GM12873 (cell line): ENCODE results near the gene RFX8.

Experiments
- TF ChIP-seq, protein P1 (sequence below): IDR thresholded peaks from 2 replicates; pipeline ENCODE4 v1.5.1; 2012; ENCODE audit warnings: low read depth, mild to moderate bottlenecking, moderate library complexity, low read length, control low read depth; ENCODE audit not compliant: insufficient read depth; ENCODE audit errors: missing control alignments

The RFX8 gene

DNA sequence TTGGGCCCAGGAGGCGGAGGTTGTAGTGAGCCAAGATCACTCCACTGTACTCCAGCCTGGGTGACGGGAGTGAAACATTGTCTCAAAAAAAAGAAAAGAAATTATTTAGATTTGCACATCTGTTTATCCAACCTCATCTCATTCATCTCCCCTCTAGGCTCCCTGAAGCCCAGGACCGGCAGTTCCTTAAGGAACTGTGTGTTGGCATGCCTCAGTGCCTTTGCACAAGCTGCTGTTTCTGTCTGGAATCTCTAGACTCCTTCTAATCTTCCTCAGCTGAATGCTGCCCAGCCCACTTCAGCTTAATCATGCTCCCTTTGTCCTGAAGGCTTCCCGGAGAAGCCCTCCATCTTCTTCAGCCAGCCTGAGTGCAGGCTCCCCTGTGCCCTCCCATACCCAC lies 10.9 kb upstream of the RFX8 start:
- TF ChIP-seq, protein P1, sequence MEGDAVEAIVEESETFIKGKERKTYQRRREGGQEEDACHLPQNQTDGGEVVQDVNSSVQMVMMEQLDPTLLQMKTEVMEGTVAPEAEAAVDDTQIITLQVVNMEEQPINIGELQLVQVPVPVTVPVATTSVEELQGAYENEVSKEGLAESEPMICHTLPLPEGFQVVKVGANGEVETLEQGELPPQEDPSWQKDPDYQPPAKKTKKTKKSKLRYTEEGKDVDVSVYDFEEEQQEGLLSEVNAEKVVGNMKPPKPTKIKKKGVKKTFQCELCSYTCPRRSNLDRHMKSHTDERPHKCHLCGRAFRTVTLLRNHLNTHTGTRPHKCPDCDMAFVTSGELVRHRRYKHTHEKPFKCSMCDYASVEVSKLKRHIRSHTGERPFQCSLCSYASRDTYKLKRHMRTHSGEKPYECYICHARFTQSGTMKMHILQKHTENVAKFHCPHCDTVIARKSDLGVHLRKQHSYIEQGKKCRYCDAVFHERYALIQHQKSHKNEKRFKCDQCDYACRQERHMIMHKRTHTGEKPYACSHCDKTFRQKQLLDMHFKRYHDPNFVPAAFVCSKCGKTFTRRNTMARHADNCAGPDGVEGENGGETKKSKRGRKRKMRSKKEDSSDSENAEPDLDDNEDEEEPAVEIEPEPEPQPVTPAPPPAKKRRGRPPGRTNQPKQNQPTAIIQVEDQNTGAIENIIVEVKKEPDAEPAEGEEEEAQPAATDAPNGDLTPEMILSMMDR: no peak

DNA sequence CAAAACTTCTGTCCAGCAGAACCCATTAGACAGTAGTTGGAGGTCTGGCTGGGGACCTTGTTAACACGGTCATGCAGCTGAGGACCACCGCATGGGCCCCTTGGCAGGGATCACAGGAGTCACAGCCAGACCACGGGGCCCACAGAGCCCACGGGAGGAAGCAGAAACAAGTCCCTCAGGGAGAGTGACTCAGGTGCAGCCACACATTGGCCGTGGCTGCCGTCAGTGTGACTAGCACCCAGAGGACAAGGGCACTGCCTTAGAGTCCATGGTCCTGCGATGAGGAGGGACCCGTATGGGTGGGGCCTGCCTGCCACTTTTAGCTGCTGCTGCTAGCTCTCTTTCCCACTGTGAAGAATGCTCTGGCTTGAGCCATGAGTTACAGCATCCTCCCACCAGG lies 5.9 kb upstream of the RFX8 start:
- TF ChIP-seq, protein P1: no peak

DNA sequence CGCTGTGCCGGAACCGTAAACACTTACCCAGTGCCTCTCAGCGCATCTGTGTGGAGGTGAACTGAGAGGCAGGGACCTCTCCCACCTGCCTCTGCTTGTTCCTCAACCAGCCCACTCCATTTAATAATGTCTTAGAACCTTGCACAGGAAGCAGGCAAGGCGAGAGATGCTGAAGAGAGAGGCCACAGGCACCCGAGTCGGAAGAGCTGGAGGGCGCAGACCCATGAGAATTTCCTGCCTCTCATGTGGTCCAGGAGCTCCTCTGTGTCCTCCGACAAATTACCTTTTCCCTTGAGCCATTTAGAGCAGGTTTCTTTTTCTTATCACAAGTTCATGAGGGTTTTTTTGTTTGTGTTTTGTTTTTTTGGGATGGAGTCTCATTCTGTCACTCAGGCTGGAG lies 4.9 kb upstream of the RFX8 start:
- TF ChIP-seq, protein P1: no peak

DNA sequence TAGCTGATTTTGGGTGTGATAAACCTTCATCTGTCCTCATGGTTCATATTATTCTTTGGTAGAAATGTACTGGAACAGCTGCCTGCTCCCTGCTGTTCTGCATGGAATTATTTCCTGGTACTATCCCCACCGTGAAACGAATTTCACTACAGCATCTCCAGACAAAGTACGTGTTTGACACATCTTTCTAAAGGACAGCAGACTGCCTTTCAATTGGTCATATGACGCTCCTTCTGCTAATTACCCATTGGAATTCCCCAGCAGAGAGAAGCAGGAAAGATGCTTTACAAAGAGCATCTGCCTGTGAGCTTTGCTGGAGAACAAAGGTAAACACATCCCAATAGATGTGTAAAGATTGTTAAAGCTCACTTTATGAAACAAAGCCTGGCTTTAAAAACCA lies 4.4 kb upstream of the RFX8 start:
- TF ChIP-seq, protein P1: no peak

DNA sequence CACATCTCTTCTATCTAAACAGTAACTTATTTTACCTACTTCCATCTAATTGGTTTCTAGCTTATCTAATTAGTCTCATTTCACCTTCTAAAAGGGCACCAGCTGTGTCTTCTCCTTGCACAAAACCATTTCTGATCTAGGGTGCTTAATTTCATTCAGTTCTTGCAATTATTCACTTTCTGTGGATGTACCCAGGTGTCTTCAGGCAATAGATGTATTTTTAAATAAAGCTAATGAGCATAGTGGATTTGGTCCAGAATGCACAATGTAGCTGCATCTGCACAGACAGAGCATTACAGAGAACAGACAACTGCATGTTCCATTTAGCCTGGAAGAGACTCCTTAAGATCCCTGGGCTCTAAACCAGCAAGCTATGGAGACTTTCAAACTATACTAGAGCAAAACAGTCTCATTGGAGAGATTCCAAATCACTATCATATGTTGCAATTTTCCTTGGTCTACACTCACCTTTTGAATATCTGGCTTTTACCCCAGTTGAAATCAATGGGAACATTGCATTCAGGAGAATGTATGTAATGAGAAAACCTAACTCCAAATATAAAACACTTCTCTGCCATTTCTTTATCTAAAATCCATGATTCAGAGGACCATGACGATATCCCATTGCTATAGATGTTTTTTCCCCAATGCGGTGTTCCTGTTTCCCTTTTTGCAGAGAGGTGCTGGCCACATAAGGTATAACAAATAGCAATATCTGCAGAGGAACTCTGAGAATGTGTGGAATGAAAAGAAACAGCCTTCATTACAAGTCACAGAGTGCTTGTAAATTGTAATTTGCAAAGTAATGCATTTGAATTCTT lies 3.5 kb upstream of the RFX8 start:
- TF ChIP-seq, protein P1: no peak

DNA sequence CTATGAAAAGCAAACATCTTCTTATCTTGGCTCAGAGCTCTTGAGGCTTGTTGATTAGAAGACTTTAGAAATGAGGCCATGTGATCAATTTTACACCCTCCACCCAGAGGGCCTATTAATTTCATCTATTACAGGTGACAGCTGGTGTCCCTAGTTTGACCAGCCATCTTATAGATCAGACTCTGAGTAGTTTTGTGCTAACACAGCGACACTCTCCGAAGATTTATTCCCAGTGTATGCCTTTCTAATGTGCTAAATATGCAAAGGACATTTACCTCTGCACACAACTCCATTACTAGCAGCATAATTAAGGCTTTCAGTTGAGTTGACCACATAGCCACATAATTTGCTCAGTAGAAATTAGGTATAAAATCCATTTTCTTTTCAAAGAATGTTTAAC lies 2.6 kb upstream of the RFX8 start:
- TF ChIP-seq, protein P1: no peak

DNA sequence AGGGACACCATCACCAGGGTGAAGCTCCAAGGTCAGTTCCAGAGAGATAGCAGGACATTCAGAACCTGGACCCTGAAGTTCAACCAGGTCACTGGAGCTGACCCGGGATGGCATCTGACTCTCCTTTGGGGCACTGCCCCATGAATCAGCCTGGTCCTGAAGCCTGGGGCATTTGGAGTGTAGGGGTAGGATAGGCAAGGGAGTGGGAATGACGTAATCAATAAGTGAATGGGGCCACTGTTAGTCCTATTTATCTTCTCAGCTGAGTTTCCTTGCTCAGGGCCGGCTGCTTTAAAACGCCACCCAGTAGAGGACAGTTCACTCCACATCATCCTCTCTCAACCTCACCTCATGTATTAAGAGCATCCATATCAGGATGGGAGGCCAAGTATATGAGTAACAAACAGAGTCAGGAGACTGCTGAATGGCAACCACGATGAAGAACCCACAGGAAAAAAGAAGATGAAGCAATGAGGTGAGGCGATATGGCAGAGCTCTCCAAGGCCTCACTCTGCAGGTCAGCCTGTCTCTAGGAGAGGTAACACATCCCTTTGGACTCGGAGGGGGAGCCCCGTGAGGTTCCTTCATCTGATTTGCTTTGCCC lies 1.8 kb upstream of the RFX8 start:
- TF ChIP-seq, protein P1: no peak
